Endodermal cell (in vitro differentiated cells): ENCODE results near the gene SLC12A6. TPM values are rescaled to one million over a fixed set of nuclear protein-coding genes. Genes with fewer than 3 reads are reported as not detected.

Source experiments
- DNase-seq: peaks from one replicate; pipeline ENCODE4 v3.0.0-alpha.2; 2017
- H3K27ac ChIP-seq: 2 replicates; pipeline ENCODE4 v1.5.1; 2013; ENCODE audit warnings: mild to moderate bottlenecking, low read depth, low read length, moderate library complexity
- H3K27me3 ChIP-seq: 2 replicates; pipeline ENCODE4 v1.6.1; 2013; ENCODE audit warnings: mild to moderate bottlenecking, low read length, moderate library complexity; ENCODE audit not compliant: insufficient read depth, control insufficient read depth, poor library complexity, severe bottlenecking
- H3K36me3 ChIP-seq: 2 replicates; pipeline ENCODE4 v1.7.0; 2013; ENCODE audit warnings: mild to moderate bottlenecking, low read length, moderate library complexity; ENCODE audit not compliant: control insufficient read depth, insufficient read depth
- H3K4me1 ChIP-seq: one replicate; pipeline ENCODE4 v1.7.0; 2013; ENCODE audit warnings: low read length; ENCODE audit not compliant: control insufficient read depth, insufficient read depth
- H3K4me3 ChIP-seq: 2 replicates; pipeline ENCODE4 v1.5.1; 2013; ENCODE audit warnings: mild to moderate bottlenecking, low read length, moderate library complexity
- H3K9ac ChIP-seq: 2 replicates; pipeline ENCODE4 v1.6.1; 2013; ENCODE audit warnings: mild to moderate bottlenecking, low read length, moderate library complexity; ENCODE audit not compliant: poor library complexity, severe bottlenecking; ENCODE audit errors: extremely low read depth
- H3K9me3 ChIP-seq: 2 replicates; pipeline ENCODE4 v1.6.1; 2013; ENCODE audit warnings: mild to moderate bottlenecking, low read length, moderate library complexity; ENCODE audit not compliant: control insufficient read depth
- H3K27ac Mint-ChIP-seq: 2 replicates; pipeline ENCODE4 v1.8.0; 2020; ENCODE audit warnings: mixed read lengths
- H3K27me3 Mint-ChIP-seq: 2 replicates; pipeline ENCODE4 v1.8.0; 2021; ENCODE audit warnings: mild to moderate bottlenecking, mixed read lengths; ENCODE audit not compliant: insufficient read depth
- H3K36me3 Mint-ChIP-seq: 2 replicates; pipeline ENCODE4 v1.8.0; 2020; ENCODE audit warnings: low read depth, mixed read lengths
- H3K4me1 Mint-ChIP-seq: 2 replicates; pipeline ENCODE4 v1.8.0; 2020; ENCODE audit warnings: mixed read lengths
- H3K4me3 Mint-ChIP-seq: 2 replicates; pipeline ENCODE4 v1.8.0; 2020; ENCODE audit warnings: mild to moderate bottlenecking, moderate library complexity, mixed read lengths
- H3K9me3 Mint-ChIP-seq: 2 replicates; pipeline ENCODE4 v1.8.0; 2020; ENCODE audit warnings: mild to moderate bottlenecking, mixed read lengths
- WGBS, 2 experiments: methylation state at CpG; one replicate each; pipeline versions ENCODE4 v1.1.5 to v1.1.7; 2013; ENCODE audit warnings: missing lambda C conversion rate in 2 of 2, mixed read lengths in 1 of 2; ENCODE audit not compliant: insufficient coverage in 1 of 2, insufficient read length in 1 of 2; 5-methylcytosine and 5-hydroxymethylcytosine counted together
- total RNA-seq, 2 donors: library from RNA; stranded (reverse); fragmentation: NEBNext Ultra II Directional in 1 of 2; extraction: Animal tissue kit (Norgen Biotek cat#: 25700) in 1 of 2; gene quantifications; 2 replicates in 1 of 2; 3 replicates in 1 of 2; pipeline ENCODE4 v1.2.1, GENCODE V29; 2021
- TF ChIP-seq, protein P1 (sequence below): fragments of 200-600 bp; sonication (generic); conservative IDR thresholded peaks from 2 replicates; pipeline ENCODE4 v1.5.0; 2021; ENCODE audit warnings: antibody characterized with exemption, mild to moderate bottlenecking

SLC12A6 gene
- total RNA-seq, 2 donors from 2014 or later = 18.2 to 23.3 TPM

GRCh38 chr15:34370643-34371042 lies 33.1 kb upstream of the SLC12A6 start:
- no peak overlapping the region for H3K27ac ChIP-seq
- H3K9ac ChIP-seq = no peak overlapping the region
- H3K4me1 ChIP-seq = peaks cover 1% of the 10 kb centered on the region
- no peak overlapping the region for H3K4me3 Mint-ChIP-seq
- DNase-seq = no peak
- H3K4me3 ChIP-seq = no peak overlapping the region
- TF ChIP-seq, protein P1, sequence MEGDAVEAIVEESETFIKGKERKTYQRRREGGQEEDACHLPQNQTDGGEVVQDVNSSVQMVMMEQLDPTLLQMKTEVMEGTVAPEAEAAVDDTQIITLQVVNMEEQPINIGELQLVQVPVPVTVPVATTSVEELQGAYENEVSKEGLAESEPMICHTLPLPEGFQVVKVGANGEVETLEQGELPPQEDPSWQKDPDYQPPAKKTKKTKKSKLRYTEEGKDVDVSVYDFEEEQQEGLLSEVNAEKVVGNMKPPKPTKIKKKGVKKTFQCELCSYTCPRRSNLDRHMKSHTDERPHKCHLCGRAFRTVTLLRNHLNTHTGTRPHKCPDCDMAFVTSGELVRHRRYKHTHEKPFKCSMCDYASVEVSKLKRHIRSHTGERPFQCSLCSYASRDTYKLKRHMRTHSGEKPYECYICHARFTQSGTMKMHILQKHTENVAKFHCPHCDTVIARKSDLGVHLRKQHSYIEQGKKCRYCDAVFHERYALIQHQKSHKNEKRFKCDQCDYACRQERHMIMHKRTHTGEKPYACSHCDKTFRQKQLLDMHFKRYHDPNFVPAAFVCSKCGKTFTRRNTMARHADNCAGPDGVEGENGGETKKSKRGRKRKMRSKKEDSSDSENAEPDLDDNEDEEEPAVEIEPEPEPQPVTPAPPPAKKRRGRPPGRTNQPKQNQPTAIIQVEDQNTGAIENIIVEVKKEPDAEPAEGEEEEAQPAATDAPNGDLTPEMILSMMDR = no peak
- peaks cover 15% of the 10 kb centered on the region for H3K9me3 Mint-ChIP-seq
- H3K36me3 ChIP-seq = no peaks in the 10 kb centered on the region
- 40 to 44% methylated on average over 2 of the region's 2 CpGs for WGBS, 2 experiments
- H3K27me3 Mint-ChIP-seq = peaks cover 4% of the 10 kb centered on the region
- no peaks in the 10 kb centered on the region for H3K27me3 ChIP-seq
- no peaks in the 10 kb centered on the region for H3K36me3 Mint-ChIP-seq
- H3K27ac Mint-ChIP-seq = no peak overlapping the region
- peaks cover 9% of the 10 kb centered on the region for H3K4me1 Mint-ChIP-seq
- H3K9me3 ChIP-seq = peaks cover 7% of the 10 kb centered on the region

- Mint-ChIP-seq H3K4me3 (no peak overlapping the region), H3K27me3 (peaks cover 4% of the 10 kb centered on the region), H3K36me3 (no peaks in the 10 kb centered on the region), H3K9me3 (peaks cover 15% of the 10 kb centered on the region), H3K27ac (no peak overlapping the region), H3K4me1 (peaks cover 13% of the 10 kb centered on the region)
- H3K9me3 ChIP-seq = peaks cover 7% of the 10 kb centered on the region
- H3K4me3 ChIP-seq = no peak overlapping the region
- TF ChIP-seq, protein P1 = no peak
- no peaks in the 10 kb centered on the region for H3K27me3 ChIP-seq
- H3K27ac ChIP-seq = no peak overlapping the region
- H3K36me3 ChIP-seq = no peaks in the 10 kb centered on the region
- peaks cover 5% of the 10 kb centered on the region for H3K4me1 ChIP-seq
- H3K9ac ChIP-seq = no peak overlapping the region
- WGBS, 2 experiments = 50 to 81% methylated on average over 1 to 2 of the region's 2 CpGs
- no peak for DNase-seq
Measured at GRCh38 chr15:34370129-34370528, 32.5 kb upstream of the SLC12A6 start.

- Mint-ChIP-seq H3K27me3 (peaks cover 4% of the 10 kb centered on the region), H3K4me3 (peak within 1 kb of the TSS; percentile 94), H3K27ac (peak within 1 kb of the TSS; percentile 97), H3K4me1 (peaks cover 13% of the 10 kb centered on the region), H3K36me3 (peaks cover 8% of the 10 kb centered on the region), H3K9me3 (peaks cover 5% of the 10 kb centered on the region)
- no peaks in the 10 kb centered on the region for H3K27me3 ChIP-seq
- TF ChIP-seq, protein P1 = peak; percentile 95
- peak within 1 kb of the TSS; percentile 78 for H3K4me3 ChIP-seq
- 0 to 1% methylated on average over 22 to 80 of the region's 80 CpGs for WGBS, 2 experiments
- H3K9me3 ChIP-seq = peaks cover 7% of the 10 kb centered on the region
- peaks cover 5% of the 10 kb centered on the region for H3K4me1 ChIP-seq
- H3K9ac ChIP-seq = peak within 1 kb of the TSS; percentile 57
- H3K27ac ChIP-seq = peak within 1 kb of the TSS; percentile 96
- DNase-seq = peak; percentile 93
- peaks cover 12% of the 10 kb centered on the region for H3K36me3 ChIP-seq
Measured at GRCh38 chr15:34367101-34368081, 29.8 kb upstream of the SLC12A6 start, which contains the start of gene LPCAT4. Gene LPCAT4, minus strand, starts transcription at chr15:34367196. Its CDS starts 96 bp downstream, at chr15:34367100.
